ENCODE measurements around the gene ZNF253.
"Not testable (repeated sequence)": the region's sequence is repeated elsewhere in the genome, so short reads cannot be mapped to it uniquely, and the experiment has no call there.

Gene ZNF253

GRCh38 chr19:19900139-19900728 lies 34.6 kb downstream of the ZNF253 start:
- DNase-seq, result peak; percentile 5

GRCh38 chr19:19900729-19901444 lies 35.2 kb downstream of the ZNF253 start, which contains the start of gene ZNF93:
Gene ZNF93, plus strand, starts transcription at chr19:19900946. Its CDS starts 143 bp downstream, at chr19:19901089.
- peak; percentile 90 for DNase-seq

DNA sequence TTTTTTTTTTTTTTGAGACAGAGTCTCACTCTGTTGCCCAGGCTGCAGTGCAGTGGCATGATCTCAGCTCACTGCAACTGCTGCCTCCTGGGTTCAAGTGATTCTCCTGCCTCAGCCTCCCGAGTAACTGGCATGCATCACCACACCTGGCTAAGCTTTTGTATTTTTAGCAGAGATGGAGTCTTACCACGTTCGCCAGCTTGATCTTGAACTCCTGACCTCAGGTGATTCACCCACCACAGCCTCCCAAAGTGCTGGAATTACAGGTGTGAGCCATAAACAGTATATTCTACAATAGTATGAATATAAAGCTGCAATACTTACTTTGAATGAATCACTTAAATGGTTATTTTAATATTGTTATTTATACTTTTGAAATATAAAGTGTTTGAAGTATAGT lies 41.9 kb downstream of the ZNF253 start:
- DNase-seq, result not testable (repeated sequence)

- DNase-seq, result no peak
Measured at GRCh38 chr19:19909654-19910053, 44.0 kb downstream of the ZNF253 start.

DNA sequence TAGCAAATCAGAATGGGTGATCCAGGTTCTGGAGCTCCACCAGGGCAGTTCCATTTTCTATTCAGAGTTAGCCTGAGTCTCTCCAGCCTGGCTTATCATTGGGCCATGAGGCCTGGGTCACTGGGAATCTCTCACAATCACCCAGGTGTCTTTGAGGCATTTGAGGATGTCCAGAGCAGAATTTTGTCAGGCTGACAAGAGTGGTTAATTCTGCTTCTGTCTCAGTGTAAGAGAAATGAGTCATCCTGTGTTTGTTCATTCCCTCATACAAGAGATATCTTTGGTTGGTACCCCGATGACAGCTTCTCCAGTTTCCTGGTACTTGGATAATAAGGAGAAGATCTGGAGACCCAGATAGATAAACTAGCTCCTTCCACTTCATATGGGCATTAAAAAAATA lies 45.5 kb downstream of the ZNF253 start:
- DNase-seq, result no peak

DNA sequence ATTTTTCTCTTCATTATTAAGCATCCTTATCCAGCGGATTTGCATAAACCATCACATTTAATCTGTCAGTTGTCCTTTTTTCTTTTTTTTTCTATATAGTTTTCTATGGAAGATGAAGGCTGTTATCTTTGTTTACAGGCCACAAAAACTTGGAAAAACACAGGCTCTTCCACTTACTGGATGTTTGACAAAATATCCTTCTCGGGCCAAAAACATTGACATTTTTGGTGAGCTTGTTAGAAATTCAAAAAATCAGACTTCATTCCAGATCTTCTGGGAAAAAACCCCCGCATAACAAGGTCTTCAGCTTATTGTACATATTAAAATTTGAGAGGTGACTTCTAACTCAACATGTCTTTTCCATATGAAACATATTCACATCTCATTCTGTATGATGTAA lies 48.9 kb downstream of the ZNF253 start:
- no peak for DNase-seq

DNA sequence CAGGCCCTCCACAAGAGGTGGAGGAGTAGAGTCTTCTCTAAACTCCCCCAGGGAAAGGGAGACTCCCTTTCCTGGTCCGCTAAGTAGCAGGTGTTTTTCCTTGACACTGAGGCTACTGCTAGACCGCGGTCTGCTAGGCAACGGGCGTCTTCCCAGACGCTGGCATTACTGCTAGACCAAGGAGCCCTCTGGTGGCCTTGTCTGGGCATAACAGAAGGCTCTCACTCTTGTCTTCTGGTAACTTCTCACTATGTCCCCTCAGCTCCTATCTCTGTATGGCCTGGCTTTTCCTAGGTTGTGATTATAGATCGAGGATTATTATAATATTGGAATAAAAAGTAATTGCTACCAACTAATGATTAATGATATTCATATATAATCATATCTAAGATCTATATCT lies 64.7 kb downstream of the ZNF253 start:
- not testable (repeated sequence) for DNase-seq

DNA sequence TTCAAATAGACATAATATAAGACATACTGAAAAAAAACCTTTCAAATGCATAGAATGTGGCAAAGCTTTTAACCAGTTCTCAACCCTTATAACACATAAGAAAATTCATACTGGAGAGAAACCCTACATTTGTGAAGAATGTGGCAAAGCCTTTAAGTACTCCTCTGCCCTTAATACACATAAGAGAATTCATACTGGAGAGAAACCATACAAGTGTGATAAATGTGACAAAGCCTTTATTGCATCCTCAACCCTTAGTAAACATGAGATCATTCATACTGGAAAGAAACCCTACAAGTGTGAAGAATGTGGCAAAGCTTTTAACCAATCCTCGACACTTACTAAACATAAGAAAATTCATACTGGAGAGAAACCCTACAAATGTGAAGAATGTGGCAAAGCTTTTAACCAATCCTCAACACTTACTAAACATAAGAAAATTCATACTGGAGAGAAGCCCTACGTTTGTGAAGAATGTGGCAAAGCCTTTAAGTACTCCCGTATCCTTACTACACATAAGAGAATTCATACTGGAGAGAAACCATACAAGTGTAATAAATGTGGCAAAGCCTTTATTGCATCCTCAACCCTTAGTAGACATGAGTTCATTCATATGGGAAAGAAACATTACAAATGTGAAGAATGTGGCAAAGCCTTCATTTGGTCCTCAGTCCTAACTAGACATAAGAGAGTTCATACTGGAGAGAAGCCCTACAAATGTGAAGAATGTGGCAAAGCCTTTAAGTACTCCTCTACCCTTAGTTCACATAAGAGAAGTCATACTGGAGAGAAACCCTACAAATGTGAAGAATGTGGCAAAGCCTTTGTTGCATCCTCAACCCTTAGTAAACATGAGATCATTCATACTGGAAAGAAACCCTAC lies 68.0 kb downstream of the ZNF253 start:
- not testable (repeated sequence) for DNase-seq

GRCh38 chr19:19937403-19937802 lies 71.7 kb downstream of the ZNF253 start:
- no peak for DNase-seq

DNA sequence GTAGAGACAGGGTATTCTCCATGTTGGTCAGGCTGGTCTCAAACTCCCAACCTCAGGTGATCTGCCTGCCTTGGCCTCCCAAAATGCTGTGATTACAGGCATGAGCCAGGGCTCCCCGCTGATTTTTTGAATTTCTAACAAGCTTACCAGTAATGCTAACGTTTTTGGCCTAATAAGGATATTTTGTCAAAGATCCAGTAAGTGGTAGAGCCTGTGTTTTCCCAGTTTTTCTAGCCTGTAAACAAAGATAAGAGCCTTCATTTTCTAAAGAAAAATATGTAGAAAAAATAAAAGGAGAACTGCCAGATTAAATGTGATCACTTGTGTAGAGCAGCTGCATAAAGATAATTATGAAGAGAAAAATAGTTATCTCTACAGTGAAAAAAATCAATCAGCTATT lies 72.8 kb downstream of the ZNF253 start:
- DNase-seq, result no peak

- no peak for DNase-seq
Measured at GRCh38 chr19:19943848-19944582, 78.3 kb downstream of the ZNF253 start.

All from NCI-H2171 (cell line).